Neural cell (in vitro differentiated cells): ENCODE results near the gene RRM1. TPM values are rescaled to one million over a fixed set of nuclear protein-coding genes. Genes with fewer than 3 reads are reported as not detected.

Experiments used
- H2AFZ ChIP-seq: fragments of 200-600, 300-800 bp; sonication (generic), shearing (Covaris generic); 2 replicates; pipeline ENCODE4 v1.6.0; 2014; ENCODE audit warnings: low read depth, mild to moderate bottlenecking, antibody characterized with exemption, low read length, moderate library complexity
- H3F3A ChIP-seq: fragments of 200-600 bp; shearing (Covaris generic); 2 replicates; pipeline ENCODE4 v1.6.1; 2016; ENCODE audit warnings: mild to moderate bottlenecking, moderate library complexity, mixed read lengths, antibody characterized with exemption, low read length; ENCODE audit not compliant: insufficient read depth, poor library complexity, severe bottlenecking
- H3K27ac ChIP-seq: fragments of 200-600, 300-800 bp; sonication (generic), shearing (Covaris generic); 2 replicates; pipeline ENCODE4 v1.5.1; 2014; ENCODE audit warnings: mild to moderate bottlenecking, low read length, moderate library complexity
- H3K27me3 ChIP-seq: fragments of 300-800, 200-600 bp; sonication (generic), shearing (Covaris generic); 2 replicates; pipeline ENCODE4 v1.6.0; 2014; ENCODE audit warnings: mild to moderate bottlenecking, low read depth, low read length, moderate library complexity; ENCODE audit not compliant: insufficient read depth
- H3K36me3 ChIP-seq: fragments of 300-800, 200-600 bp; sonication (generic), shearing (Covaris generic); 2 replicates; pipeline ENCODE4 v1.5.1; 2014; ENCODE audit warnings: mild to moderate bottlenecking, antibody characterized with exemption, low read length, moderate library complexity; ENCODE audit not compliant: insufficient read depth
- H3K4me2 ChIP-seq: fragments of 300-800, 200-600 bp; sonication (generic), shearing (Covaris generic); 2 replicates; pipeline ENCODE4 v1.6.0; 2014; ENCODE audit warnings: mild to moderate bottlenecking, low read length
- H3K4me3 ChIP-seq: fragments of 300-800, 200-600 bp; sonication (generic), shearing (Covaris generic); 2 replicates; pipeline ENCODE4 v1.5.1; 2014; ENCODE audit warnings: mild to moderate bottlenecking, low read length, moderate library complexity
- H3K79me2 ChIP-seq: fragments of 200-600 bp; shearing (Covaris generic); replicated peaks from 2 replicates; pipeline ENCODE4 v1.6.0; 2014; ENCODE audit warnings: mild to moderate bottlenecking, low read length, moderate library complexity; ENCODE audit not compliant: insufficient read depth
- H3K9ac ChIP-seq: fragments of 300-800, 200-600 bp; sonication (generic), shearing (Covaris generic); 2 replicates; pipeline ENCODE4 v1.6.1; 2016; ENCODE audit warnings: mild to moderate bottlenecking, low read length, mixed read lengths
- H3K9me2 ChIP-seq: fragments of 200-600 bp; shearing (Covaris generic); 2 replicates; pipeline ENCODE4 v1.6.1; 2016; ENCODE audit warnings: mild to moderate bottlenecking, low read length, mixed read lengths; ENCODE audit not compliant: insufficient read depth
- H3K9me3 ChIP-seq: fragments of 200-600, 300-800 bp; sonication (generic), shearing (Covaris generic); 2 replicates; pipeline ENCODE4 v1.6.1; 2016; ENCODE audit warnings: mild to moderate bottlenecking, mixed run types, low read length, moderate library complexity, mixed read lengths
- H4K20me1 ChIP-seq: fragments of 200-600 bp; shearing (Covaris generic); 2 replicates; pipeline ENCODE4 v1.6.1; 2016; ENCODE audit warnings: mild to moderate bottlenecking, mixed run types; ENCODE audit not compliant: insufficient read depth
- CTCF ChIP-seq: fragments of 450-650 bp; IDR thresholded peaks from 2 replicates; pipeline ENCODE4 v1.5.1; 2014; ENCODE audit warnings: antibody characterized with exemption, mild to moderate bottlenecking, moderate library complexity; ENCODE audit not compliant: poor library complexity, severe bottlenecking
- EP300 ChIP-seq: fragments of 450-650 bp; conservative IDR thresholded peaks from 2 replicates; pipeline ENCODE4 v1.6.1; 2014; ENCODE audit warnings: antibody characterized with exemption, mild to moderate bottlenecking, moderate library complexity; ENCODE audit not compliant: poor library complexity, severe bottlenecking
- EZH2 ChIP-seq: fragments of 200-600, 300-800 bp; shearing (Covaris generic), sonication (generic); IDR thresholded peaks from 2 replicates; pipeline ENCODE4 v1.6.1; 2014; ENCODE audit warnings: antibody characterized with exemption, low read length, borderline replicate concordance, mild to moderate bottlenecking; ENCODE audit not compliant: insufficient read depth, poor library complexity, severe bottlenecking
- MXI1 ChIP-seq: fragments of 450-650 bp; conservative IDR thresholded peaks from 2 replicates; pipeline ENCODE4 v1.6.1; 2014; ENCODE audit warnings: antibody characterized with exemption, mild to moderate bottlenecking; ENCODE audit not compliant: poor library complexity, severe bottlenecking
- POLR2AphosphoS5 ChIP-seq: IDR thresholded peaks from 2 replicates; pipeline ENCODE4 v1.6.1; 2012
- RAD21 ChIP-seq: fragments of 450-650 bp; conservative IDR thresholded peaks from 2 replicates; pipeline ENCODE4 v1.6.1; 2014; ENCODE audit warnings: antibody characterized with exemption, mild to moderate bottlenecking, moderate library complexity
- REST ChIP-seq: IDR thresholded peaks from 2 replicates; pipeline ENCODE4 v1.6.1; 2012; ENCODE audit warnings: borderline replicate concordance
- SMC3 ChIP-seq: fragments of 450-650 bp; conservative IDR thresholded peaks from 2 replicates; pipeline ENCODE4 v1.6.1; 2014; ENCODE audit warnings: antibody characterized with exemption, mild to moderate bottlenecking, moderate library complexity; ENCODE audit not compliant: poor library complexity
- TAF1 ChIP-seq: IDR thresholded peaks from 2 replicates; pipeline ENCODE4 v1.6.1; 2012; ENCODE audit warnings: low read depth
- polyA plus RNA-seq: library from polyadenylated mRNA; depleted of rRNA; stranded (reverse); fragments of >200 nt; gene quantifications from 2 replicates; pipeline ENCODE4 v1.2.3, GENCODE V29; 2014

Gene RRM1
- polyA plus RNA-seq, 1 donor from 2014 or later: 65.9 TPM

GRCh38 chr11:4066910-4067309 lies 27.7 kb upstream of the RRM1 start (continued):
- no peak for TF ChIP-seq CTCF
- TF ChIP-seq TAF1: no peak
- no peak for TF ChIP-seq SMC3
- TF ChIP-seq MXI1: no peak

- no peaks in the 10 kb centered on the region for H4K20me1 ChIP-seq
- no peaks in the 10 kb centered on the region for H3F3A ChIP-seq
- no peak overlapping the region for H3K4me3 ChIP-seq
- H2AFZ ChIP-seq: no peak overlapping the region
- TF ChIP-seq MXI1: no peak
- no peak for TF ChIP-seq POLR2AphosphoS5
- TF ChIP-seq TAF1: no peak
- H3K9me3 ChIP-seq: no peaks in the 10 kb centered on the region
- H3K9me2 ChIP-seq: no peaks in the 10 kb centered on the region
- no peaks in the 10 kb centered on the region for H3K79me2 ChIP-seq
- H3K9ac ChIP-seq: no peak overlapping the region
- no peak overlapping the region for H3K4me2 ChIP-seq
- H3K36me3 ChIP-seq: no peaks in the 10 kb centered on the region
- no peak overlapping the region for H3K27ac ChIP-seq
- no peaks in the 10 kb centered on the region for H3K27me3 ChIP-seq
Measured at GRCh38 chr11:4068962-4069361, 25.6 kb upstream of the RRM1 start.

GRCh38 chr11:4071325-4071724 lies 23.3 kb upstream of the RRM1 start:
- Histone ChIP-seq H4K20me1 (no peaks in the 10 kb centered on the region), H3K27ac (no peak overlapping the region), H2AFZ (no peak overlapping the region), H3K79me2 (no peaks in the 10 kb centered on the region), H3K9me2 (no peaks in the 10 kb centered on the region), H3F3A (no peaks in the 10 kb centered on the region), H3K9me3 (no peaks in the 10 kb centered on the region), H3K9ac (no peak overlapping the region), H3K4me3 (no peak overlapping the region), H3K36me3 (no peaks in the 10 kb centered on the region), H3K27me3 (no peaks in the 10 kb centered on the region), H3K4me2 (no peak overlapping the region)
- TF ChIP-seq TAF1 (no peak), REST (no peak), RAD21 (no peak)

- H3K79me2 ChIP-seq: no peaks in the 10 kb centered on the region
- H4K20me1 ChIP-seq: no peaks in the 10 kb centered on the region
- H3K4me3 ChIP-seq: no peak overlapping the region
- H2AFZ ChIP-seq: no peak overlapping the region
- H3K9me2 ChIP-seq: no peaks in the 10 kb centered on the region
- no peak overlapping the region for H3K27ac ChIP-seq
- H3K36me3 ChIP-seq: no peaks in the 10 kb centered on the region
- H3K9ac ChIP-seq: no peak overlapping the region
- no peaks in the 10 kb centered on the region for H3K9me3 ChIP-seq
- TF ChIP-seq RAD21: no peak
- no peak for TF ChIP-seq EZH2
- no peak for TF ChIP-seq MXI1
- no peak for TF ChIP-seq EP300
- TF ChIP-seq POLR2AphosphoS5: no peak
- no peak for TF ChIP-seq CTCF
- TF ChIP-seq SMC3: no peak
- no peak for TF ChIP-seq TAF1
- no peak for TF ChIP-seq REST
- no peaks in the 10 kb centered on the region for H3F3A ChIP-seq
- H3K4me2 ChIP-seq: no peak overlapping the region
- no peaks in the 10 kb centered on the region for H3K27me3 ChIP-seq
Measured at GRCh38 chr11:4071914-4072313, 22.7 kb upstream of the RRM1 start.
